T-helper 2 cell (primary cell): Measurements from ENCODE around the gene PLCB1.

Experiments
- DNase-seq, 5 experiments: peaks; one replicate each; pipeline versions ENCODE4 v3.0.0 to v3.0.0-alpha.2; 2012 to 2022

Gene PLCB1

GRCh38 chr20:8914421-8914820, 782.4 kb downstream of the PLCB1 start:
- DNase-seq, result no peak

GRCh38 chr20:8917084-8917483, 785.0 kb downstream of the PLCB1 start:
- no peak for DNase-seq

GRCh38 chr20:8918145-8918544, 786.1 kb downstream of the PLCB1 start:
- DNase-seq, result no peak

- DNase-seq, result no peak
Measured at GRCh38 chr20:8924539-8924938, 792.5 kb downstream of the PLCB1 start.

- no peak for DNase-seq
Measured at GRCh38 chr20:8930726-8931125, 798.7 kb downstream of the PLCB1 start.

- DNase-seq, result no peak
Measured at GRCh38 chr20:8932192-8933165, 800.4 kb downstream of the PLCB1 start.

GRCh38 chr20:8933381-8933807, 801.3 kb downstream of the PLCB1 start:
- no peak for DNase-seq

GRCh38 chr20:8934362-8934761, 802.3 kb downstream of the PLCB1 start:
- no peak for DNase-seq
